Measurements from ENCODE around the gene HDAC9.

The HDAC9 gene

DNA sequence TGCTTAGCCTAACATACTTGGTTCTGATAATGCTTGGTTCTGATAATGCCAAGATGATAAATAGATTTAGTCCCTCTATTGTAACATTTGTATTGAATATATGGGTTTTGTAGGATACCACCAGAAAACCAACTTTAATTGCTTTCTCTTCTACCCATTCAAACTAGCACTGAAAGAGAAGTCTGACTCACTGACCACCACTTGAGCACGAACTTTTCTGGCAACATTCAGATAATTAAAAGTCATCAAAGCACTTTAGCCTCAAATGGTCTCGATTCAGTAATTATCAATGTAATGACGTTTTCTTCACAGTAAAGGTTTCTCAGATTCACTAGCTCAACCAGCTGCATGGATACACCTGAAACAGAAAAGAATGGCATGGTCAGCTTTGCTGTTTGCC lies 63.0 kb downstream of the HDAC9 start:
- DNase-seq (ENCODE audit: low read depth) = peak; percentile 23

DNA sequence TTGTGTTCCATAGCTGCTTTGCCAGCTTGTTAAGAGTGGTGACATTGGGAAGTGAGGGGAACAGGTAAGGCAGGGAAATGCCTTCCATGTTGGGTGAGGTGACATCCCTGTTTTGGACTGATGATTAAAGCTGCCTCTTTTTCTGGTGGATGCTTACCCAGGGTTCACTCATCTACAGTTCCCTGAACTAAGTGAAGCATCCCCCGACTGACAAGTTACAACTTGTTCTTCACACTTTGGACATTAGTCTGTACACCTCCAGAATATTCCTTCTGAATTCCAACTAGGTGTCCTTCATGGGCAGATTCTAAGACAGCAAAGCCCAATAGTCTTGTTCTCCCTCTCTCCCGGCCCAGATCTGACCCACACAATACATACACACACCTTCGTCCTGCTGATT lies 63.4 kb downstream of the HDAC9 start:
- no peak for DNase-seq (ENCODE audit: low read depth)

DNA sequence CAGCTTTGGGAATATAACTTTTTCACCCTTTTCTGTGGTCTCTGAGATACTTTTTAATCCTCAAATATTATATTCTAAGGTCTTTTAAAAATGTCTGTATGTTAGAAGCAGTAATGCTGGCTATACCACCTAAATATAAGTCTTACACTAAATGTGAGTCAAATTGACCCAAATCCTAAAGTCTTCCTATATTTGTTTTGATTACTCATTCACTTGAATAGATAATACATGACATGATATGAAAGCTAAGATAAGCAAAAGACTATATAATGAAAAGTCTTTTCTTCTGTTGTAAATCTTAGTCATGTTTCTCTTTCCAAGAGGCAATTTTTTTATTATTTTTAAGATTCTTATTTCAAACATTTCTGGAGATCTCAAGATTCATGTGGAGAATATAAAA lies 64.2 kb downstream of the HDAC9 start:
- DNase-seq (ENCODE audit: low read depth) = peak; percentile 32

GRCh38 chr7:18564779-18565178 lies 69.2 kb downstream of the HDAC9 start:
- no peak for DNase-seq (ENCODE audit: low read depth)

- no peak for DNase-seq (ENCODE audit: low read depth)
Observed at GRCh38 chr7:18565337-18565736, 69.8 kb downstream of the HDAC9 start.

DNA sequence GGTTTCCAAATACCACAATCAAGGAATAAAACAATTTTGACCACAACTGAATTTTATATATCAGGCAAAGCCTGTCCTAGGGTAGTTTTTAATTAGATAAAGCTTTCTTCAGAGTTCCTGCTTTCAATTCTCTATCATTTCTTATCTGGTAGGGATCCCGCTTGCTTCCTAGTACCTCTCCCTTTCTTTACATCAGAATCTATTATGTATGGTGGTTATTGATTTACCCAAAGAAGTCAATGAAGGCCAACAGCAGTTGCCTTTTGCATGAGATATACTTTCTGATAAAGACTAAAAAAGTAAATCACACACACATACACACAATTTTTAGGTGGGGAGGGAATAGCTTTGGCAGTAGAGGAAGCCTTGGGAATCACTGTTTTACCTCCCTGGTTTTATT lies 70.7 kb downstream of the HDAC9 start:
- DNase-seq (ENCODE audit: low read depth) = no peak

DNA sequence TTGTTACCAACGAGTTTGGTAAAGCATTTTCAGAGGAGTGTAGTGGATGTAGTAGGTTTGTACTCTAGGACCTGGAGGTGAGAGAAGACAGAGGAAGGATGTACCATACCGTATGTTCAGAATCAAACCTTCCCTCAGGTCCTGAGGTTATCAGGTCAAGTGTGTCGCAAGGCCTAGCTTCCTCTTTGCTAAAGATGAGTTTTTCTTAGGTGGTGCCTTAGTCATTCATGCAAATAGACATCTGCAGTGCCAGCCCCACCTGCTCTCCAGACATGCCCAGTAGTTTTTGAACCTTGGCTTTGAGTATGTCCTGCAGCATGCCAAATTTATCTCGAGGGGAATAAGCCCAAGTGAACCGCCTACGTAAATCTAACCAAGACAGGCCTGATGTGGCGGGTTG lies 71.3 kb downstream of the HDAC9 start:
- DNase-seq (ENCODE audit: low read depth) = peak; percentile 19

- DNase-seq (ENCODE audit: low read depth) = no peak
Observed at GRCh38 chr7:18570441-18570840, 74.9 kb downstream of the HDAC9 start.

- peak; percentile 64 for DNase-seq (ENCODE audit: low read depth)
Observed at GRCh38 chr7:18570890-18571478, 75.4 kb downstream of the HDAC9 start.

GRCh38 chr7:18572154-18572553 lies 76.6 kb downstream of the HDAC9 start:
- no peak for DNase-seq (ENCODE audit: low read depth)

GRCh38 chr7:18572885-18573284 lies 77.3 kb downstream of the HDAC9 start:
- DNase-seq (ENCODE audit: low read depth) = no peak

- DNase-seq (ENCODE audit: low read depth) = no peak
Observed at GRCh38 chr7:18573410-18574234, 78.1 kb downstream of the HDAC9 start.

- no peak for DNase-seq (ENCODE audit: low read depth)
Observed at GRCh38 chr7:18574235-18574540, 78.6 kb downstream of the HDAC9 start.

DNA sequence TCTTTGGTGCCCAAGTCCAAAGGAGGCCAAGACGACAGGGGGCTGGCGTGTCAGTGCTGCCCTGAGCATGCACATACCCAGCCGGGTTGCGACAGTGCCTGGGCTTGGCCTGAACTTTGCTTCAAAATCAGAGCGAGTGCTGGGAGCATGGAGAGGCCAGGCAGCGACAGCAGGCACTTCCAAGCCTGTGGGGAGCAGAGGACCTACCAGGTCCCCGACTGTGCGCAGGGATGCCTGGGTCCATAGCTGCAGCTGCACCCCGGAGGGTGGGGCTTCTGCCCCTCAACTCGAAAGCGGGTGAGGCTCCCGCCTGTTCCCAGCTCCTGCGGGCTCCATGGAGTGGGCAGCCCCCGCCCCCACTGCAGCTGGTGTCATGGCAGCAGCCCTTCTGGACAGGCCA lies 79.1 kb downstream of the HDAC9 start:
- no peak for DNase-seq (ENCODE audit: low read depth)

GRCh38 chr7:18575622-18576572 lies 80.3 kb downstream of the HDAC9 start:
- DNase-seq (ENCODE audit: low read depth) = no peak

DNA sequence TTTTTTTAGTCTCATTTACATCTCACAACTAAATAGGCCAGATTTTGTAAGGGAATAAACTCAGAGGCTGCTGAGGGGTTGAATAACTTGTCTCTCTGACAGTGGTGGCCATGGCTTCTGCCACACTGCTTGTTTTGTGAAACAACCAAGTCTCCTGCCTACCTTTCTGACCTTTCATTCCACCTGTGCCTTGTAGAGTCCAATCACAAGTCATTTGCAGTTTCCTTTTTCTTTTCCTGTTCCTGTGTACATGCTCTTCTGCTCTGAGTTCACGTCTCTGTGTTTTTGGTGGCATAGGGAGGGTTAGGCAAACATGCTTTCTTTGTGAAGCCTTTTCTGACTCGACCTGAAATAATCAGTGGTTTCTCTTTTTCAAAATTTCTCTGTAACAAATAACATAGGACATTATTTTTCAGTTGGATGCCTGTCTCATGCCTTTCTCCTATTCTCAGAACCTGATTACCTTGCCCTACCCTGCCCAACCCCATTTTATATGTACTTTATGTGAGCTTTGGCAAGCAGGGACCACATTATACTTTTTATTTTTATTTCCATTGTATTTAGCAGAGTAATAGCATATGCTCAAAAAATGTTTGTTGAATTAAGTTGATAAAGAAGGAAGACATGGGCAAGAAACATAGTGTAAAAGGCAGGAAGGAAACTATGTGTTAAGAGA lies 81.7 kb downstream of the HDAC9 start:
- no peak for DNase-seq (ENCODE audit: low read depth)

DNA sequence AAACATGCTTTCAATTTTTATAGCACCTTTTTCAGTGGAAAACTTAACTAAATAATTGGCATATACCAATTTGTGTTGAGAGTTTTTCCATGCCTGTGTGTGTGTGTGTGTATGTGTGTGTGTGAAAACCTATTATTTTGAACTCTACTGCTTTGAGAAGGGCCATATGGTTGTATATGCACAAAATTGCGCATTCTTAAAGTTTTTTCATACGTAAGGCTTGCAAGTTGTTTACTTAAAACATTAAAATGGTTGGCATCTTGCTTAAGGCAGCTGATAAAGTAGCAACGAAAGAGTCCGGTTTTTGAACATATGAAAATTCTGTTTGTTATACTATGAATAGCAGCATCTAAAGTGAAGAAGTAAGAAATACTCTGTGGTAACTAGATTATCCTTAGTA lies 84.1 kb downstream of the HDAC9 start:
- no peak for DNase-seq (ENCODE audit: low read depth)

DNA sequence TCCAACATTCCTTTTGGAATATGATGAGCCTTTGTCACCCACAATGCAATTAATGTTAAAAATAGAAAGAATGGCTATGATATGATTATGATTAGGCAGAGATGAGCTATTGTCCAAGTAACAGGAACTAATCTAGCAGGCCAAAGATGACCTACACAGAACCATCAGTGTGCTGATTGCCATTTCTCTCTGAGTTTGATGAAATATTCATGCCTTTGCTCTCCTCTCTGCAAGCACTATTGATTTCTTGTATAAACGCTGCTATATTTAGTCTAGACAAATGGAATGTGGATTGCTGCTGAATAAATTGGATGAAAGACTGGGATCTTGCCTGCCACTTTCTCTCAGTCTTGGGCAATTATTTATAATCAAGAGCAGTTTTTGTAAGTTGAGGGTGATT lies 85.4 kb downstream of the HDAC9 start:
- no peak for DNase-seq (ENCODE audit: low read depth)

DNA sequence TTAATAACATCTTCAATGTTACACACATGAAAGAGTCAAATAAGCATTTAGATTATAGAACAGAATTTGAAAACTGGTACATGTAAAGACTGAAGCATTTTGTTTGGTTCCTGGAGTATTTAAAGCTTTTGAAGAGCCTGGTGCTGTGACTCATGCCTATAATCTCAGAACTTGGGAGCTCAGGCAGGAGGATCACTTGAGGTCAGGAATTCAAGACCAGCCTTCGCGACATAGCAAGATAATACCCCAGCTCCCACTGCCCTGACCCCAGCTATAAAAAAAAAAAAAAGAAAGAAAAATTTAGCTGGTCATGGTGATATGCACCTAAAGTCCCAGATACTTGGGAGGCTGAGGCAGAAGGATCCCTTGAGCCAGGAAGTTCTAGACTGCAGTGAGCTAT lies 87.8 kb downstream of the HDAC9 start:
- peak; percentile 42 for DNase-seq (ENCODE audit: low read depth)

DNA sequence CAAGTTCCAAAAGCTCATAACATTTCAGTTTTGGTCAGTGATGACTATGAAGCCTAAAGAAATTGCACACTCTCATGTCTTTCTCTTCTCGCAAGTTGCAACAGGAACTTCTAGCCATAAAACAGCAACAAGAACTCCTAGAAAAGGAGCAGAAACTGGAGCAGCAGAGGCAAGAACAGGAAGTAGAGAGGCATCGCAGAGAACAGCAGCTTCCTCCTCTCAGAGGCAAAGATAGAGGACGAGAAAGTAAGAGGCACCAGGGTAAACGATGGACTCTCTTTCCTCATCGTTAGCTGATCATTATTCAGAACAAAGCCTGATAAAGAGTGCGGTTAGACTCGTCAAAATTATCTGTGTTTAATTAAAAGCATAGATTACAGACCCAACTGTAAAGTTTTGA lies 94.7 kb downstream of the HDAC9 start:
- no peak for DNase-seq (ENCODE audit: low read depth)

DNA sequence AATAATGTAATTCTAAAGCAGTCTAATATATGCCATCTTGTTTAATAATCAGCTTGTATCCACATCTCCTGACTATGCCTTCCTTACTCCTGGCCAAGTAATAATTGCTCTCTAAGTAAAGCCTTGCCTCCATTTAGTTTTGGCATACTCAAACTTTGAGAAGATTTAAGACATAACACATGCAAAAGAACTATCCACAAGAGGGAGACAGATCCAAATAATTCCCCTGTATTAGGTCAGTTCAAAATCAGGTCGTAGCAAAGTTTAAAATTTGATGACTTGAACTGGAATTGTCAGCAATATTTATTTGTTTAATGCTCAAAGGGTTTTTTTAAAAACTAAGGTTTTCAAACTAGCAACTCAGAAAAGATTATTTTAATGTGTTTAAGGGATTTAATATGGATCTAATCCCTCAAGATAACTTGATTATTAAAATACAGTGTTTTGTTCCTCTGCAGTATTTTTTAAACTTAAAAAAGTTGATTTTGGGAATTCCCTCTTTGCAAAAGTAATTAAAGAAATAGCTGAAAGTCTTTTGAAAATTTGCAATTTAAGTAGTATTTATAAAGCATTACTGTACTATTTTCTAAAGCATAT lies 95.3 kb downstream of the HDAC9 start:
- DNase-seq (ENCODE audit: low read depth) = peak; percentile 63
